Measurements from ENCODE around the gene KERA.

Gene KERA

GRCh38 chr12:91007531-91008290 is 50.1 kb downstream of the KERA start:
- no peak for DNase-seq

- no peak for DNase-seq
Observed at GRCh38 chr12:91004872-91005271, 53.0 kb downstream of the KERA start, which contains the start of gene EPYC. Gene EPYC, minus strand, starts transcription at chr12:91004972. Its CDS starts 2,407 bp downstream, at chr12:91002565.

- no peak for DNase-seq
Observed at GRCh38 chr12:91003737-91004136, 54.1 kb downstream of the KERA start.

GRCh38 chr12:91001306-91001705 is 56.5 kb downstream of the KERA start:
- no peak for DNase-seq

Measured in activated CD4-positive, alpha-beta T cell treated with anti-CD3 and anti-CD28 coated beads for 4 hours (primary cell).